GM12864 (cell line): Measurements from ENCODE around the gene TAS2R19.
"Not testable (repeated sequence)": the region's sequence is repeated elsewhere in the genome, so short reads cannot be mapped to it uniquely, and the experiment has no call there.

Experiments used
- DNase-seq: peaks from one replicate; pipeline ENCODE4 v3.0.0-alpha.2; 2011; ENCODE audit warnings: low read depth
- H3K4me3 ChIP-seq: 2 replicates; pipeline ENCODE4 v1.5.1; 2011; ENCODE audit warnings: mild to moderate bottlenecking, low read depth, low read length, control low read depth
- TF ChIP-seq, protein P1 (sequence below): IDR thresholded peaks from 2 replicates; pipeline ENCODE4 v1.5.1; 2011; ENCODE audit warnings: low read depth, mild to moderate bottlenecking, moderate library complexity, low read length, control low read depth, inconsistent platforms; ENCODE audit errors: missing control alignments

Gene TAS2R19, protein sequence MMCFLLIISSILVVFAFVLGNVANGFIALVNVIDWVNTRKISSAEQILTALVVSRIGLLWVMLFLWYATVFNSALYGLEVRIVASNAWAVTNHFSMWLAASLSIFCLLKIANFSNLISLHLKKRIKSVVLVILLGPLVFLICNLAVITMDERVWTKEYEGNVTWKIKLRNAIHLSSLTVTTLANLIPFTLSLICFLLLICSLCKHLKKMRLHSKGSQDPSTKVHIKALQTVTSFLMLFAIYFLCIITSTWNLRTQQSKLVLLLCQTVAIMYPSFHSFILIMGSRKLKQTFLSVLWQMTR

DNA sequence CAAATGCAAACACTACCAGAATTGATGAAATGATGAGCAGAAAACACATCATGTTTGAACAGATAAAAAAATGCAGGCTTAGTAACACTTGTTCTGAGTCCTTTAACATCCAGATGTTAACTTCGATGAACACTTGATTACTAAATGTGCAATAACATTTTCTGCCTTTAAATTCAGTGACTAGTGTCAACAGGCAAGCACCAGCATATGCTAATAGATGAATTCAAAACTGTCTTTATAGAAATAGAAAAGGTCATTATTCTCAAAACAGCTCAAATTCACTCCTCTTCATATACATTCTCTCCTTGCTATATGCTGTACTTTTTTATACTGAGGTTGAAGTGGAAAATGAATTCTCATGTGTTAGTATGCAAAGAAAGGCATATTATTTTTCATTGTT lies at the start of gene TAS2R19:
TSS of gene TAS2R19 (minus strand) at position 101 of the 400 bp plus-strand sequence. CDS start at position 52, 49 bp downstream.
- no peak within 1 kb of the TSS for H3K4me3 ChIP-seq
- DNase-seq: no peak
- TF ChIP-seq, protein P1, sequence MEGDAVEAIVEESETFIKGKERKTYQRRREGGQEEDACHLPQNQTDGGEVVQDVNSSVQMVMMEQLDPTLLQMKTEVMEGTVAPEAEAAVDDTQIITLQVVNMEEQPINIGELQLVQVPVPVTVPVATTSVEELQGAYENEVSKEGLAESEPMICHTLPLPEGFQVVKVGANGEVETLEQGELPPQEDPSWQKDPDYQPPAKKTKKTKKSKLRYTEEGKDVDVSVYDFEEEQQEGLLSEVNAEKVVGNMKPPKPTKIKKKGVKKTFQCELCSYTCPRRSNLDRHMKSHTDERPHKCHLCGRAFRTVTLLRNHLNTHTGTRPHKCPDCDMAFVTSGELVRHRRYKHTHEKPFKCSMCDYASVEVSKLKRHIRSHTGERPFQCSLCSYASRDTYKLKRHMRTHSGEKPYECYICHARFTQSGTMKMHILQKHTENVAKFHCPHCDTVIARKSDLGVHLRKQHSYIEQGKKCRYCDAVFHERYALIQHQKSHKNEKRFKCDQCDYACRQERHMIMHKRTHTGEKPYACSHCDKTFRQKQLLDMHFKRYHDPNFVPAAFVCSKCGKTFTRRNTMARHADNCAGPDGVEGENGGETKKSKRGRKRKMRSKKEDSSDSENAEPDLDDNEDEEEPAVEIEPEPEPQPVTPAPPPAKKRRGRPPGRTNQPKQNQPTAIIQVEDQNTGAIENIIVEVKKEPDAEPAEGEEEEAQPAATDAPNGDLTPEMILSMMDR: no peak

DNA sequence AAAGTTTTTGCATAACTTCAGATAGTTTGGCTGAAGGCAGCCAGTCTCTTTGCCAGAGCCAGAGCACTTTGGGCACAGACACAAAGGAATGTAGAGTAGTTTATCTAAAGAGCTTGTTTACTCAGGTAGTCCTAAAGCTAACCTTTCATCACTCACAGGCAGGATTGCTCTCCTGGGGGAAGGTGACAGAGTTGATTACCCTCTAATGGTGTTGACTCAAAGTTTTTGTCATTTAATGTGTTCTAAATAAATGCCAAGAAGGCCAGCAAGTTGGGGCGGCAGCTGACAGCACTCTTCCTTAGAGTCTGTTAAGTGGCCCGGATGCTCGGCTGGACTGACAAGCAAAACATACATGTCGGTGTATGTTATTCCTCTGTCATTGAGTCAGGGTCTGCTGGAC lies 49.0 kb upstream of the TAS2R19 start:
- H3K4me3 ChIP-seq: no peak overlapping the region
- TF ChIP-seq, protein P1: no peak
- no peak for DNase-seq

DNA sequence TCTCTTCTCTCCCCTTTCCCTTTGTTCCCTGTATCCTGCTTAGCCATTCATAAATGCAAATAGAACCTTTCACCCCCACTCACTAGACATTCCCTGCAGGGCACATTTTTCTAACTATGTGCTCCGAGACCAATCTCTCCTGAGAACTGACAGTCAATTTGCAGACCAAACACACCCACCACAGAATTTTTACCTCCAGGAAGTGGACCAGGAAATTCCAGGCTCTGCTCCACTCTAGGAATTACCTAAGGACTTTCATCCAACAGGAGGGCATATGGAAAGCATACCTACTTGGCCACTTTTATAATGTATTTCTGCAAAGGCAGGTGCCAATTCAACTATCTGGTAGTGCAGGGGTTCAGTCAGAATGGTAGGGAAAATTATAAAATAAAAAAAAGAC lies 48.6 kb upstream of the TAS2R19 start:
- H3K4me3 ChIP-seq: no peak overlapping the region
- DNase-seq: no peak
- TF ChIP-seq, protein P1: no peak

DNA sequence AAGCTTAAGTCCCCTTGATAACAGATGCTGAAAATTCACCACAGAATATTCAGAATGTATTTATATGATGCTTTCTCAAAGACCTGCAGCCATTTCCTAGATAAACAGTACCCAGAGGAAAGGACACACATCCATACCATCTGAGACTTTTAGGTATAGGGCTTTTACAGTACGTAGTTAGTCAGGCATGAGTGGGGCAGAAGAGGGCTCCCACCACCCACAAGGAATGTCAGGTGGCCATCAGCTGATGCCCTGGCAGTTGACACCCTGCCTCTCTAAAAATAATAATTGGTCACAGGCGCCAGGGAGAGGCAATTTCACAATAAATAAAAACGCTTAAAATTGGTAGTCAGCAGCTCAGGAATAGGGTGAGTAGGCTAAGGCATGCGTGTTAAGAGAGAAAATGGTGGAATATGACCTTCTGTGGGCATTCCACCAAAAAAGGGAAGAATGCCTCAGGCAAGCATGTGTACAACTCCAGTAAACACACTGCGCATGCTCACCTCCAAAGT lies 47.5 kb upstream of the TAS2R19 start:
- no peak overlapping the region for H3K4me3 ChIP-seq
- TF ChIP-seq, protein P1: no peak
- no peak for DNase-seq

DNA sequence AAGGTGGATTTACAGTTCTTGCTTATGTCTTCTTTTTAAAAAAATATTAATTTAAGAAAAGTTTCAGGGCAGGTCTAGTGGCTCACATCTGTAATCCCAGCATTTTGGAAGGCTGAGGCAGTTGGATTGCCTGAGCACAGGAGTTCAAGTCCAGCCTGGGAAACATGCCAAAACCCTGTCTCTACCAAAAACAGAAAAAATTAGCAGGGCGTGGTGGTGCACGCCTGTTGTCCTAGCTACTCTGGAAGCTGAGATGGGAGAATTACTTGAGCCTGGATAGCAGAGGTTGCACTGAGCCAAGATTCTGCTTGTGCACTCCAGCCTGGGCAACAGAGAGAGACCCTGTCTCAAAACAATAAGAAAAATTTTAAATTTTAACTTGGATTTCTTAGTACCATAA lies 45.1 kb upstream of the TAS2R19 start:
- no peak overlapping the region for H3K4me3 ChIP-seq
- TF ChIP-seq, protein P1: no peak
- no peak for DNase-seq

DNA sequence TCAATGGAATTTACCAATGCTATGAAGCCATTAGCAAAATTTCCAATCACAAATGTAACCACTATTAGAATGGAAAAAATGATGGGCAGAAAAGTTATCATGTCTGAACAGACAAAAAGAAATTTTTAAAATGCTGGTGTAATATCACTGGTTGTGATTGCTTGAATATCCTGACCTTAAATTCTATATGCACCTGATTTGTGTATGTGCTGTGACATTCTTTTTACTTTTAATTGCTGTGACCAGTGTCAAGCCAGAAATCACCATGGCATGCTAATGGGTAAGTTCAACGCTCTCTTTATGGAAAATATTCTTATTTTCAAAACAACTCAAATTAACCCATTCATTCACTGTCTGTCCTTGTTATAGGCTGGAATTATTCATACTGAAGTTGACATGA lies 39.8 kb upstream of the TAS2R19 start, which contains the start of gene TAS2R46:
TSS of gene TAS2R46 (minus strand) at position 101 of the 400 bp plus-strand sequence. CDS start at position 101, 0 bp downstream.
- DNase-seq, H3K4me3 ChIP-seq: not testable (repeated sequence)

DNA sequence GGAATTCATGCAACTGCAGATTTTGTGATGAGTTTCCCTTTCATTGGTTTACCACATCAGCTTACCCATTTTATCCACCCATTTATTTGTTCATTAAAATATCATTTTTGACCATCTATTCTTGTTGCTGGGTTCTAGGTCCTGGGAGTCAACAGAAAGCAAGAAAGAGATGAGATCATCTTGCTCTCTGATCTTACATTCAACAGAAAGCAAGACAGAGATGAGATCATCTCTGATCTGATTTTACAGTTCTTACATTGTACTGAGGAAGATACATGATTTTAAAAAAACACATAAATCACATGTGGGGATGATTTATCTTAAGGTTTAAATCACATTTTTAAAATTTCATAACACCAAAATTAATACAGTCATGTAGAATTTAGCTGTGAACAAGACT lies 37.4 kb upstream of the TAS2R19 start:
- DNase-seq: no peak
- TF ChIP-seq, protein P1: no peak
- H3K4me3 ChIP-seq: no peak overlapping the region
